ENCODE data around the gene ADAP1.
A peak's percentile ranks its signal among the peaks of the same experiment; 100 is the strongest.

ADAP1 gene

DNA sequence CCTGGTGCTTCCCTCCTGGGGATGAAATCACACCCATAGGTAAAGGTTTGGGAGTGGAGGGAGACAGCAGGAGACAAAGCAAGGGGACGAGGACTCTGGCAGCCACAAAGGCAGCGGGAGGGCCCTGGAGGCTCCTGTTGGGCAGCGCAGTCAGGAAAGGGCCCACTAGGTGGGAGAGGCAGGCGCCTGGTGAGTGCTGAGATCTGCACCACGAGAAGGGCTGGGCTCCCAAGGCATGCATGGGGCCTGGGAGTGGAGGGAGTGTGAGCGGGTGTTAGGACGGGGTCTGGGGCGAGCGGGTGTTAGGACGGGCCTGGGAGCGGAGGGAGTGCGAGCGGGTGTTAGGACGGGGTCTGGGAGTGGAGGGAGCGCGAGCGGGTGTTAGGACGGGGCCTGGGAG, 65.1 kb downstream of the ADAP1 start:
- DNase-seq: no peak

DNA sequence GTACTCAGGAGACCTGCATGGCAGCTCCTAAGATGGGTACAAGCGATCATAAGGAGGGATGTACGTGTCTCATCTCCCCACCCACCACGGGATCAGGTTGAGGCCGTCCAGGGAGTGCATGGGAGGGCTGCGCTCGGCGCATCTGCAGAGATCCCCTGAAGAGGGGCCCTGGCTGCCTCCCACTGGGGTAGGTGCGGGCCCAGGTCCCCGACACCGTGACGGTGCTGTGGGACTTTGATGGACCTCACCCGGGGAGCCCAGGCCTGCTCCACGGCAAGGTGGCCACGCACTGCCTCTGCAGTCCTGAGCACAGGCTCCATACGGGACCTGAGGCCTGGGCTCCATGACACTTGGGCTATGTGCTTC, 65.5 kb downstream of the ADAP1 start:
- DNase-seq: no peak

DNA sequence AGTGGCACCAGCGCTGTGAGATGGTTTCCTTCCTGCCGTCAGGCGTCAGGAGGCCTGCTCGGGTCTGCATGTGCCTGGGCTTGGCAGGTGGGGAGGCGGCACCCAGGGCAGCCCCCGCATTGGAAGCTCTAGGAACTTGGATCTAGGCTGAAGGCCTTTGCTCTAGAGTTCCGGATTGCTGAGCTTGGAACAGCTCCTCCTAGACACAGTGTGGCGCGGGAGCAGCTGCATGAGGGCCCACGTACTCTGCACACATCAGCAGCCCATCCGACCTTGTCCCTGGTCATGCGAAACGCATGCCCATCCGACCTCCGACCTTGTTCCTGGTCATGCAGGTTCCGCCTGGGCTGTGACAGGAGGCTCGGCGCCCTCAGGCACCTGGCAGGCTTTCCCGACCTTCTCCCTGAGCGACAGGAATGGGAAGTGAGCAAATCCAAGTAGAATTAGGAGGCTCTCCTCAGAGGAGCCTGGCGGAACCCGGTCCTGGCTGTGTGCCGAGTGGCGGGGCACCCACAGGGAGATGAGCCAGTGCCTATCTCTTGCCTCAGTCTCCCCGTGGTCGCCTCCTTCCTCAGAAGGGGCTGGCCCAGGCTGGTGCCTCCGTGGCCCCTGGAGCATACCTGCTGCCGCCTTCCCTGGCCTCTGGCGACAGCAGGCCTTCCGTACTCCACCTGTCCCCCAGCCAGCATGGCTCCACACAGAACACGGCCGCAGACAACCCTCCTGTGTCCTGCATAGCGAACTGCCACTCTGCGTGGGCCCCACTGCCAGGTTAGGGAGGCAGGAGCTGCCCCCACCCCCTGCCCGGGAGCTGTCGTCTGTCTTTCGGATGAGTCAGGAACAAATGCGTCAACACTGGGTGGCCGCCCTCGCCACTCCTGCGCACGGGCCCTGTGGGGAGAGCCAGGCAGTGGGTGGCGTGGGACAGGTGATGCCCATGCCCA, 66.1 kb downstream of the ADAP1 start:
- no peak for DNase-seq

DNA sequence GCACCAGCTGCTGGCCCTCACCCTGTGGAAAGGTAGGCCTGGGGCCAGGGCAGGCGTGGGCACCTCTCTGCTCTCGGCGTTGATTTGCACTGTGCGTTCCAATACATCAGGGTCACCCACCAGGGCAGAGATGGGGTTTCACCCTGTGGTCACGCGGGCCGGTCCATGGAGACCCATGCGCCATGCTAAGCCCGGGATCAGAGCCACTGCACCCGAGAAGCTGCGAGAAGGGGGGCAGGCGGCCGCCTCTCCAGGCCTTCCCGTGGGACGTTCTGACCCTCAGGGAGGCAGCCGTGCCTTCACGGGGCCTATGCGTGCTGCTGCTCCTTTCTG, 67.0 kb downstream of the ADAP1 start:
- no peak for DNase-seq

DNA sequence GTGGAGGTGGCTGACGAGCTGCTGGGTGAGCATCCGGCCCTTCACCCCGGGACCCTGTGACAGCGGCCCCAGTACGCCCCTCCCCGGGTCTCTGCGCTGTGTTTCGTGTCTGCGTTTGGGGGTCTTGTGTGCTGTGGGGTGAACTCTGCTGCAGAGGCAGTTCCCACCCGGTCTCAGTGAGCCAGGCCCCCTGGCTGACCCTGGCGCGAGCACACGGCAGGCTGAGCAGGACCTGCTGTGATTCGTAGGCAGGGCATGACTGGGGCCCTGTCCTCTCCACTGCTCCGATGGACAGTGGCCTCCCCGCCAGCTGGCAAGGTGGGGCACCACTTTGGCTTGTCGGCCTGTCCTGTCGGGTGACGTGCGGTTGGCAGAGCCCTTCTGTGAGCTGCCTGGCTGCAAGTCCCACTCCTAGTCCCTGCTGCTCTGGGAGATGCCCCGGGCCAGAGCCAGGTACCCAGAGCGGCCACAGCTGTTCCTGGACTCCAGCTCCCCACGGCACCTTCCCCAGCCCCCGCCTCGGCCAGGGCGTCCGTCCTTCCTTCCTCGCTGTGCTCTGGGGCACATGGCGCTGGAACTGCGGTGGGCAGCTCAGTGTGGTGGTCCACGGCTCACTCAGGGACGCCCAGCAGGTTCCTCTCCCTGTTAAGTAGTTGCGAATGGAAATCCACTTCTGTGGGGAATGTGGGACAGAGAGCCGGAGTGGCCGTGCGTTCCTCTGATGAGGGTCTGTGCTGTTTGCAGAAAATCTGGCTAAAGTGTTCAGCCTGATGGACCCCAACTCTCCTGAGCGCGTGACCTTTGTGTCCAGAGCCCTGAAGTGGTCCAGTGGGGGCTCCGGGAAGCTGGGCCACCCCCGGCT, 67.6 kb downstream of the ADAP1 start:
- no peak for DNase-seq

DNA sequence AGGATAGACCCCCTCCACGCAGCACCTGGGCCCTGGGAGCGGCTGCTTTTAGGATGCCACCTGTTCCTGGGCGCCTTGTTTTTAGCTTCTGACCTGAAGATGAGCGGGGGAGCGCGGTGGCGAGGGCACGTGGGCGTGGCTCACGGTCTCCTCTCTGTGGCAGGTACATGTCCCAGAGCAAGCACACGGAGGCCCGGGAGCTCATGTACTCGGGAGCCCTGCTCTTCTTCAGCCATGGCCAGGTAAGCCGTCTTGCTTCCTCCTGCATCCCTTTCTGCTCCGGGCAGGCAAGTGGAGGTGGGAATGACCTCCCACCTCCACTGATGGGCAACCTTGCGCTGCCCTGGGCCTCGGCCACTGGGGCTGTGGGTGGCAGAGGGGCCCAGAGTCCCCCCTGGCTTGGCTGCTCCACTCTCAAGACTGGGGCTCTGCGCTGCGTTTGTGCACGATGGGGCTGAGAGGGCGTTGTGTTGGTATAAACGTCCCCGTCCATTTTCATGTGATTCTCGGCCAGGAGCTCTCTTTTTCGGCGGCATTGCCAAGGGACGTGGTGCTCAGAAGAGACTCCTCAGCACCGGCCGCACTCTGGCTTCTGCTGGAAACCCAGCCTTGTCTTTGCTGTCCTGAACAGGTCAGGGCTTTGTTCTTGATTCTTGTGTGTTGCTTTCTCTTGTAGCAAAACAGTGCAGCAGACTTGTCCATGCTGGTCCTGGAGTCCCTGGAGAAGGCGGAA, 68.4 kb downstream of the ADAP1 start:
- DNase-seq: no peak

DNA sequence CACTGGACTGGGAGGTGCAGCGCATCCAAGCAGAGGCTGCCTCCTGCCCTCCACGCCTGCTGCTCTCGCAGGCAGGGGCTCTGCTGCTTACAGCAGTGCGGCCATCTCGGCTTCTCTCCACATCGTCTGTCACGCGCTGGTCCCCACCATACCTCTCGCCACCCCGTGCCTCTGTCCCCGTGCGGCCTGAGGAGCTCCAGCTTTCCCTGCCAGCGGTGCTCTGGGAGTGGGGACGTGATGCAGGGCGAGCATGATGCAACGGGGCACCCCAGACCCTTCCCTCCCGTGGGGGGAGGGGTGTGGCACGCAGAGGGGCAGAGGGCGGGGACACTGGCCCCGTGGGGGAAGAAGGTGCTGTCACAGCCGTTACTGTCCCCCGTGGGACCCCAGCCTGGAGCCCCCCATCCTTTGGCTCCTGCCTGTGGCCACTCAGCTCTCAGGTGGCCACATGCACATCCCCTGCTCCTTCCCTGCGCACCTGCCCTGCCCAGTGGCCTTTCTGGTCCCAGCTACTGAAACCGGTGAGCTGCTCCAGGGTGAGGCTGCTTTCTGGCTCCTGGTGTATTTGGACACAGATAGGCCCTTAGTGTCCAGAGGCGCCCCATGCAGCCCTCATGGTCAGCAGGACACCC, 69.1 kb downstream of the ADAP1 start:
- DNase-seq: no peak

DNA sequence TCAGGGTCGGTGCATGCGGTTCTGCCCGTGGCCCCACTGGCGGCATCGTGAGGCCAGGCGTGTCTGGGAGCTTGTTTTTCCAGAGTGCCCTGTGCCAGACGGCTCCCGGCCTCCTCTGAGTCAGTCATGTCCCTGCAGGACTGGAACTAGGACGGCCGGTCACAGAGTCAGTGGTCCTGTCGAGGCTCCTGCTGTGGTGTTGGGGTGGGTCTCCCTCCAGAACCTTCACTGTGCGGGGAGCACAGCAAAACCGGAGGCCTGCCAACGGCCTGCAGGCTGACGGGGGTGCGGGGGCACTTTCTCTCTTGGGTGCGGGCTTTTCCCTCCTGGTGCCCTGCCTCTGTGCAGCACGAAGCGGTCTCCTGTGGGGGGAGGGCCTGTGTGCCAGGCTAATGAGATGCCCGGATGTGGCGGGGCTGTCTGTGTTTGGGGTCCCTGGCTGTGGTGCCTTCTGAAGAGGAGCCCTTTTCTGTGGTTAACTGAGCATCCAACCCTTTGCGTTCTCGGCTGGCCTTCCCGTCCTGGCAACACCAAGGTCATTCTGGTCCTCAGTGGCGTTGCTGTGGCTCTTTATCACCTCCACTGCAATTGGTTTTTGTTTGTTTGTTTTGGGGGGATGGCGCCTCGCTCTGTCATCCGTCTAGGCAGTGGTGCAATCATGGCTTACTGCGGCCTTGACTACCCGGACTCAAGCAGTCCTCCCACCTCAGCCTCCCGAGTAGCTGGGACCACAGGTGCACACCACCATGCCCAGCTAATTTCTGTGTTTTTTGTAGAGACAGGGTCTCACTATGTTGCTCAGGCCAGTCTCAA, 70.1 kb downstream of the ADAP1 start:
- DNase-seq: no peak

DNA sequence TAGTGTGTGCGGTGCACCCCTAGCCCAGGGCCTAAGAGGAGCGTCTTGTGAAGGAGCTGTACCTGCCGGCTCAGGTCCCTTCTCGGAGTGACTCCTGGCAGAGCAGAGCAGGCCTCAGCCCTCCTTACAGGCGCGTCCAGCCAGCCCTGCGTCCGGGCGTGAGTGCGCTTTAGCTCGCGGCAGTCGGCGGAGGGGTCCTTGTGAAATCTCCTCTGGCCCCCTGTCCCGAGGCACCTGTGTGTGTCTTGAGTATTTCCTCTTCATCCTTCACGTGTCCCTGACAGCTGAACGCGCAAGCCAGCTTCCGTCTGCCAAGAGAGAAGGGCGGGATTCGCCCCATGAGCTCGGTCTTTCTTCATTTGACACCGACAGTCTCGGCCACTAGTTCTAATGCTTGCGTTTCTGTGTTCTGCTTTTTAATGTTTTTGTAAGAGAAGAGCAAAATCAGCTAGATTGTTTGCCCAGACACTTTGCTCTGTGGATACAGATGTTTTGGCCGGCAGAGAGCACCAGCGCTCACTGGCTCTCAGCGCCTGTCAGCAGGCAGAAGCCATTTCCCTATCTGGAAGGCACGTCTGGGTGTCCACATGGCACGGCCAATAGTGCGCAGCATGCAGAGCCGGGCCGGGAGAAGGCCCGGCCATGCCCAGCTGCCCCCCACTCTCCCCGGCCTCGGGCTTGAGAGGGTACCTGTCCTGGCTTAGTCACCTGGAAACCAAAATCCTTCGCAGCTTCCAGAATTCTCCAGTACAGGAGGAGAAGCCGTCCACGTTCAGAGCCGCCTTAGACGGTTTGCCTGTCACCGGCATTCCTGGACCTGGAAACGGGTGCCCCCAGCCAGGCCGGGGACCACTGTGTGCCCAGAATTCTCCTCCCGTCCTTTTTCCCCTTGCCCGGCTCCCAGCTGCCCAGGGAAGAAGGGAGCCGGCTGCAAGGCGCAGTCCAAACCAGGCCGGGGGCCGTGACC, 71.1 kb downstream of the ADAP1 start:
- no peak for DNase-seq

DNA sequence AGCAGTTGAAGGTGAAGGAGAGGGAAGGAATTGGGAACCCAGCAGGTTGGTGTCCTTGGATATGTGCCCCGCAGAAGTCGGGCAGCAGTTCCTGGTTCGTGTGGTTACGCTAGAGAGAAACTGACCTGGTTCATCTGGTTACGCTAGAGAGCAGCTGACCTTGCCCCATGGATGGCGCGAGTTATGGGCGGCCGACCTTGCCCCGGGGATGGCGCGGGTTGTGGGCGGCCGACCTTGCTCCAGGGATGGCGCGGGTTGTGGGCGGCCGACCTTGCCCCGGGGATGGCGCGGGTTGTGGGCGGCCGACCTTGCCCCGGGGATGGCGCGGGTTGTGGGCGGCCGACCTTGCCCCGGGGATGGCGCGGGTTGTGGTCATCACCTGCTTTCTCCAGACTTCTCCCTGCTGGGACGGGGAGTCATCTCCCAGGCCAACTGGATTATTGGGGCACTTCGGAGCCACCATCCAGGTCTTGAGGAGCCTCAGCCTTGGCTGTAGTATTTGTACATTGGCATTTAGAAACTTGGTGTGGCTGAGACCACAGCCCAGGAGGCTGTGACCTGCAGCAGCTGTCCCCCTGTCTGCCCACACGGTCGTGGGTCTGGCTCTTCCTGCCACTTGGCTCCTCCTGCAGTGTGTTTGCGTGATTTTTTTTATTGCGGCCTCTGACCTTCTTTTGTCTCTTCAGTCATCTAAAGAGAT, 72.0 kb downstream of the ADAP1 start:
- no peak for DNase-seq

DNA sequence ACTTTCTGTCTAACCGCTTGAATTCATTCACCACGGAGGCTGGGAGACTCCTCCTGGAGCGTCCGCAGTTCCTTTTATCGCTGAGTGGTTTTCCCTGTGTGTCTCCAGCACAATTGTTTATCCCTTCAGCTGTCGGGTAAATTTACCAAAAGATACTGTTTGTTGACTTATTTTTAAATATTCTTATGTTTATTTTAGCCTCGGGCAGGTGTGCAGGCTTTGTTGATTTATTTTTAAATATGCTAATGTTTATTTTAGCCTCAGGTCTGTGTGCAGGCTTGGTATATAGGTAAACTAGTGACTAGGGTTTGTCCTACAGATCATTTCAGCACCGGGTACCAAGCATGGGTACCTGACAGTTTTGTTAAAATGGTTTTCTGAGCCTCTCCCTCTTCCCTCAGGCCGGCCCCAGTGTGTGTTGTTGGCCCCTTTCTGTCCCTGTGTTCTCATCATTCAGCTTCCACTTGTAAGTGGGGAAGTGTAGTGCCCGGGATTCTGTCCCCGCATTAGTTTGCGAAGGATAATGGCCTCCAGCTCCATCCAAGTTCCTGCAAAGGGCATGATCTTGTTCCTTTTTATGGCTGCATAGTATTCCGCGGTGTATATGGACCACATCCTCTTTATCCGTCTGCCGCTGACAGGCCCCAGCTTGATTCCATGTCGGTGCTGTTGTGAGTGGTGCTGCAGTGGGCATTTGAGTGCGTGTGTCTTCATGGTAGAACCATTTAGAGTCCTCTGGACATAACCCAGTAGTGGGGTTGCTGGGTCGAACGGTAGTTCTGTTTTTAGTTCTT, 72.8 kb downstream of the ADAP1 start:
- no peak for DNase-seq

DNA sequence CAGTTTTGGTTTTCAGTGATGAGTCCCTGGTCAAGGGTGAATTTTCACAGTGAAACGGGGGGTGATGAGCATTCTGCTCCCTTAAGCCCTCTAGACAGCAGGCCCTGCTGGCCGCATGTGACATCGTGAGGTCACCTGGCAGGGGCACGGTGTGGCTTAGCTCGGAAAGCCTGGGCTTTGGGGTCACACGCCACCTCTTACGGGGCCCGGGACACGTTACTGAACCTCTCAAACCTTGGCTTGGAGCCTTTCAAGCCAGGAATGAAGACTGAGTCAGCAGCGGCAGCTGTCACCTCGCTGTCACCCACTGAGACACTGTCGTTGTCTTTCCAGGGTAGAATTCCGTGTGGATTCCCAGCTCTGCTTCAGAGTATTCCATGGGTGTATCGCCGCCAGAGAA, 74.0 kb downstream of the ADAP1 start:
- DNase-seq: no peak

DNA sequence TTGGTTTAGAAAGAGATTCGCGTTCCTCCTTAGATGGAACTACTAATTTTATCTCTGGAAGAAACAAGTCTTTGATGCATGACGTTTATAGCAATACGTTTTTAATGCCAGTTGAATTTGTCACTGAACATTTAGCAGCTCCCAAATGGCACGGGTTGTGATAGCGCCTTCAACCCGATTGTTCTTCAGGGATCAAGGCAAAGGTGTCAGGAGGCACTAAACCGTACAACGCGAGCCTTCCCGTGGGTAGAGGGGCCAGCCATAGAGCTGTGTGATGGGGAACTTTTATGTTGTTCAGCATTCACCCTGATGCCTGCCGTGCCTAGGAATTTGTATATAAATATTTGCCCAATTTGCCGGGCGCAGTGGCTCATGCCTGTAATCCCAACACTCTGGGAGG, 74.8 kb downstream of the ADAP1 start:
- DNase-seq: no peak

DNA sequence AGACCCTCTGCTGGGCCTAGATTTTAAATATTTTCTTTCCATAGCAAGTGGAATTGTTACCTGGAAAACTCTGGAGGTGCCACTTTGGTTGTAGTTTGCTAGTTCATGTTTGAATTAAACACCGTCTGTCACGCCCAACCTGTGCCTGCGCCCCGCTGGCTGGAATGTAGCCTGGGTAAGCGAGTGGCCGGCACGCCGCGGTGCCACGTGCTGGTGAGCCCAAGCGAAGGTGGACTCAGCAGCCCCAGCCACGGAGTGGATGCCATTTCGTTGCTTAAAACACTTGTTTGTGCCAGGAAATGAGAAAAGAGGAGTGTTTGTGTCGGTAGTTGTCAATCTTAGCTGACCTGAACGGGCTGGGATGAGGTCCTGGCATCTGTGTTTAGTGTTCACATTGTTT, 75.4 kb downstream of the ADAP1 start:
- no peak for DNase-seq

DNA sequence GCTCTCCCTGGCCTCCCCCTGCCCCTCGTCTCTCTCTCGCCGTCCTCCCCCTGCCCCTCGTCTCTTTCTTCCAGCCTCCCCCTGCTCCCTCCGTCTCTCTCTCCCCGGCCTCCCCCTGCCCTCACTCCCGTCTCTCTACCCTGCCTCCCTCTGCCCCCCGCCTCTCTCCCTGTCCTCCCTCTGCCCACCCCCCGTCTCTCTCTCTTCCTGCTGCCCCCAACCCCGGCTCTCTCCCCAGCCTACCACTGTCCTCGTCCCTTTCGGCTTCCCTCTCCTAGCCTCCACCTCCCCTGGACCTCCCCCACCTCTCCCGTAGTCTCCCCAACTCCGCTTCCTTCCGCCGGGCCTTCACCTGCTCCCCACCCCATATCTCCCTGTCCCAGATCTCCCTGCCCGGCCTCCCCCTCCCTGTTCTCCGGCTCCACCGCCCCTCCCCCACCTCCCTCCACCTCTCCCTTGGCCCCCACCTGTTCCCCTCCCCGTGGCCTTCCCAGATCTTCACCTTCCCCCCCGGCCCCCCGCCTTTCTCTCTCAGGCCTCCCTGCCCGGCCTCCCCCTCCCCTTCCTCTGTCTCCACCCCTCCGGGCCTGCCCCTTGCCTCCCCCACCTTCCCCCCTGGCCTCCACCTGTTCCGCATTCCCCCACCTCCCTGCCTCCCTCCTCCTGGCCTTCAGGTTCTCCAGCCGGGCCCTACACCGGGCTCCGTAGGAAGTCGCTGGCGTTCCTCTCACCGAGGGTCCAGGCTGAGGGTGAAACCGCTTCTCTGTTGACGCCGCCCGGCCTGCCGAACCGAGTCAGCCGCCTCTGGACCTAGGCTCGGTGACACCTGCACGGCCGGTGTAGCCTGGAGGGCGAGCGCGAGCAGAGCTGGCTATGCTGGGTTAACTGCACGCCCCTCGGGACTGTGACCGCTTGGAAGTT, 76.9 kb downstream of the ADAP1 start:
- DNase-seq: no peak

DNA sequence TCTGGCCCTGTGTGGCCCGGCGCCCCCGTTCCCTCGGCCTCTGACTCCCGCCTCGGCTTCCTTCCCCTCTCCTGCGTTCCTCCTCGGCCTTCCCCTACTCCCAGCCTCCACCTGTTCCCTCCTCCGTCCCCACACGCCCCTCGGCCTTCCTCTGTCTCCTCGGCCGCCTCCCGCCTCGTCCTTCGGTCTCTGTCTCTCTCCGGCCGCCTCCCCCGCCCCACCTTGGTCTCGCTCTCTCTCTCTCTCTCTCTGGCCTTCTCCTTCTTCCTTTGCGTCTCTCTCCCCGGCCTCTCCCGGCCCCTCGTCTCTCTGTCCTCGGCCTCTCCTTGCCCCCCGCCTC, 77.5 kb downstream of the ADAP1 start:
- DNase-seq: peak in 1 of 2 experiments; percentile 51

DNA sequence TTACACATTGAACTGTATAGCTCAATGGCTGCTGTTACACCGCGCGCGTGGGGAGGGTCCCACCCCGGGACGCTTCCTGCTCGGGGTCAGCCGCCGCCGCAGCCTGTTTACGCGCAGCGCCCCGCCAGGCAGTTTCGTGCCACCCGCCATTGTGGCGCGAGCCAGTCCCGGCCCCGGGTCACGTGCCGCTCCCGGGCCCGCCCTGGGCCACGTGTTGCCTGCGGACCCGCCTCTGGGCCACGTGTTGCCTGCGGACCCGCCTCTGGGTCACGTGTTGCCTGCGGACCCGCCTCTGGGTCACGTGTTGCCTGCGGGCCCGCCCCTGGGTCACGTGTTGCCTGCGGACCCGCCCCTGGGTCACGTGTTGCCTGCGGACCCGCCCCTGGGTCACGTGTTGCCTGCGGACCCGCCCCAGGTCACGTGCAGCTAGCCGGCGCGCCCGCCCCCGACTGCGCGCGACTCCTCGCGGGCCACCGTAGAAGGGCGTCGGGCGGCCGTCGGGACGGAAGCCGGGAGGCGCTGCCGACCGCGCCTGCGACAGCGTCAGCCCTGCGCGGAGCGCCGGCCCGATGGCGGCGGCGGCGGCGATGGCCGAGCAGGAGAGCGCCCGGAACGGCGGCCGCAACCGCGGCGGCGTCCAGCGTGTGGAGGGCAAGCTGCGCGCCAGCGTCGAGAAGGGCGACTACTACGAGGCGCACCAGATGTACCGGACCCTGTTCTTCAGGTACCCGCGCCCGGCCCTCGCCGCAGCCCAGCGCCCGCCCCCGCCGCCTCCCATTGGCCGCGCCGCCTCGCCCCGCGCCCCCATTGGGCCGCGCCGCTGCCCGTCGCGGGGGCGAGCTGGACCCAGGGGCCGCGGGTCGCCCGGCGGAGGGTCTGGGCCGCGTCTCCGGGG, 78.2 kb downstream of the ADAP1 start, which contains the start of gene GET4:
TSS of gene GET4 (plus strand) at position 478 of the 895 bp plus-strand sequence. CDS start at position 570, 92 bp downstream.
- DNase-seq: peak; percentile 82 to 89

Measured in SW 1271 (cell line).